ENCODE data around the gene MRPS26. TPM values are rescaled to one million over a fixed set of nuclear protein-coding genes. Genes with fewer than 3 reads are reported as not detected.
"Not testable (repeated sequence)": the region's sequence is repeated elsewhere in the genome, so short reads cannot be mapped to it uniquely, and the experiment has no call there.

MRPS26 gene
- total and polyA plus RNA-seq, 4 donors: 29.8 to 67.8 (median 57.3) TPM

- ATAC-seq (ENCODE audit: insufficient read depth, low FRiP score): no peak
- Histone ChIP-seq H3K4me3 (no peak overlapping the region), H3K9me3 (ENCODE audit: control insufficient read depth in 4 of 4, insufficient read depth in 3 of 4, low read length in 3 of 4) (no peaks in the 10 kb centered on the region), H3K27me3 (ENCODE audit: control insufficient read depth in 3 of 3, insufficient read depth in 3 of 3, low read length in 2 of 3) (no peaks in the 10 kb centered on the region), H3K9ac (ENCODE audit: insufficient read depth in 1 of 2, low read length in 2 of 2) (no peak overlapping the region), H3K4me1 (ENCODE audit: control insufficient read depth in 5 of 5, insufficient read depth in 5 of 5, low read length in 5 of 5) (no peaks in the 10 kb centered on the region), H3K27ac (ENCODE audit: low read depth in 1 of 2, low read length in 1 of 2) (no peak overlapping the region), H3K36me3 (ENCODE audit: control insufficient read depth in 4 of 4, insufficient read depth in 4 of 4, low read length in 4 of 4) (peaks cover 11 to 28% (median 16%) of the 10 kb centered on the region in 4 donors)
- no peak for DNase-seq
- 96 to 98% methylated on average over 5 of the region's 5 CpGs for WGBS, 2 donors
- TF ChIP-seq CTCF (IDR thresholded peaks at IDR 0.05; ENCODE audit: control extremely low read depth, extremely low read depth): no peak
Measured at GRCh38 chr20:3013771-3014170, 32.1 kb upstream of the MRPS26 start.

GRCh38 chr20:3014179-3014578 lies 31.7 kb upstream of the MRPS26 start:
- no peak overlapping the region for H3K4me3 ChIP-seq
- H3K9ac ChIP-seq (ENCODE audit: insufficient read depth in 1 of 2, low read length in 2 of 2): no peak overlapping the region
- no peak for TF ChIP-seq CTCF (IDR thresholded peaks at IDR 0.05; ENCODE audit: control extremely low read depth, extremely low read depth)
- ATAC-seq (ENCODE audit: insufficient read depth, low FRiP score): no peak
- no peaks in the 10 kb centered on the region for H3K4me1 ChIP-seq (ENCODE audit: control insufficient read depth in 5 of 5, insufficient read depth in 5 of 5, low read length in 5 of 5)
- no peak for DNase-seq
- WGBS, 2 donors: 95% methylated on average over 7 of the region's 7 CpGs
- H3K9me3 ChIP-seq (ENCODE audit: control insufficient read depth in 4 of 4, insufficient read depth in 3 of 4, low read length in 3 of 4): no peaks in the 10 kb centered on the region
- peaks cover 11 to 28% (median 16%) of the 10 kb centered on the region in 4 donors for H3K36me3 ChIP-seq (ENCODE audit: control insufficient read depth in 4 of 4, insufficient read depth in 4 of 4, low read length in 4 of 4)
- no peak overlapping the region for H3K27ac ChIP-seq (ENCODE audit: low read depth in 1 of 2, low read length in 1 of 2)
- no peaks in the 10 kb centered on the region for H3K27me3 ChIP-seq (ENCODE audit: control insufficient read depth in 3 of 3, insufficient read depth in 3 of 3, low read length in 2 of 3)

- peaks cover 11 to 28% (median 16%) of the 10 kb centered on the region in 4 donors for H3K36me3 ChIP-seq (ENCODE audit: control insufficient read depth in 4 of 4, insufficient read depth in 4 of 4, low read length in 4 of 4)
- no peaks in the 10 kb centered on the region for H3K27me3 ChIP-seq (ENCODE audit: control insufficient read depth in 3 of 3, insufficient read depth in 3 of 3, low read length in 2 of 3)
- TF ChIP-seq CTCF (IDR thresholded peaks at IDR 0.05; ENCODE audit: control extremely low read depth, extremely low read depth): no peak
- H3K27ac ChIP-seq (ENCODE audit: low read depth in 1 of 2, low read length in 1 of 2): no peak overlapping the region
- no peak overlapping the region for H3K4me3 ChIP-seq
- H3K4me1 ChIP-seq (ENCODE audit: control insufficient read depth in 5 of 5, insufficient read depth in 5 of 5, low read length in 5 of 5): no peaks in the 10 kb centered on the region
- no peak overlapping the region for H3K9ac ChIP-seq (ENCODE audit: insufficient read depth in 1 of 2, low read length in 2 of 2)
- no peaks in the 10 kb centered on the region for H3K9me3 ChIP-seq (ENCODE audit: control insufficient read depth in 4 of 4, insufficient read depth in 3 of 4, low read length in 3 of 4)
- ATAC-seq (ENCODE audit: insufficient read depth, low FRiP score) (no peak), DNase-seq (no peak)
- 71 to 93% methylated on average over 3 of the region's 3 CpGs for WGBS, 2 donors
Measured at GRCh38 chr20:3014662-3015061, 31.2 kb upstream of the MRPS26 start.

- H3K36me3 ChIP-seq (ENCODE audit: control insufficient read depth in 4 of 4, insufficient read depth in 4 of 4, low read length in 4 of 4): peaks cover 11 to 25% (median 14%) of the 10 kb centered on the region in 4 donors
- H3K4me3 ChIP-seq; H3K27me3 ChIP-seq (ENCODE audit: control insufficient read depth in 3 of 3, insufficient read depth in 3 of 3, low read length in 2 of 3); H3K9ac ChIP-seq (ENCODE audit: insufficient read depth in 1 of 2, low read length in 2 of 2); ATAC-seq (ENCODE audit: insufficient read depth, low FRiP score); DNase-seq; H3K4me1 ChIP-seq (ENCODE audit: control insufficient read depth in 5 of 5, insufficient read depth in 5 of 5, low read length in 5 of 5); H3K9me3 ChIP-seq (ENCODE audit: control insufficient read depth in 4 of 4, insufficient read depth in 3 of 4, low read length in 3 of 4); H3K27ac ChIP-seq (ENCODE audit: low read depth in 1 of 2, low read length in 1 of 2): not testable (repeated sequence)
- WGBS, 2 donors: 91 to 98% methylated on average over 5 of the region's 5 CpGs
Measured at GRCh38 chr20:3015302-3015701, 30.6 kb upstream of the MRPS26 start.
